HEK293T (cell line): ENCODE data around the gene NR6A1.

ENCODE experiments used
- SUZ12 ChIP-seq: fragments of 450-650 bp; IDR thresholded peaks from 2 replicates; pipeline ENCODE4 v1.6.1; 2016; ENCODE audit warnings: mild to moderate bottlenecking
- TF ChIP-seq, protein P1 (sequence below): fragments of 450-650 bp; IDR thresholded peaks from 2 replicates; pipeline ENCODE4 v1.6.1; 2016

DNA sequence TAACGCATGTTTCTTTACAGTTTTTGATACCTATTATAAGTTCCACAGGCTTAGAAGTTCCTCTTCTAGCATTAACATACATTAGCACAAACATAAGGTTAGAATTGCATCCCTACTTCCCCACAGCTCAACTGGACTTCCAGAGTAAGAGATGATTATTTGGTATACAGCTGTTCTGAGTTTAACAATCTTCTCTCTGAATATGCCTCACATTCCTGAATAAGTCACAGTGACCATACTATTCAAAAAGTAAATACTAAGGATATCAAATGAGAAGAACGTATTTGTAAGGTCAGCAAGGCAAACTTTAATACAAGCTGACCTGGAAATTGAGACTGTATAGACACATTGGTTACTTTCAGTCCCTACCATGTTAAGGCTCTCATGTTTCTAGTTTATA lies 21.3 kb downstream of the NR6A1 start:
- no peak for TF ChIP-seq SUZ12
- TF ChIP-seq, protein P1, sequence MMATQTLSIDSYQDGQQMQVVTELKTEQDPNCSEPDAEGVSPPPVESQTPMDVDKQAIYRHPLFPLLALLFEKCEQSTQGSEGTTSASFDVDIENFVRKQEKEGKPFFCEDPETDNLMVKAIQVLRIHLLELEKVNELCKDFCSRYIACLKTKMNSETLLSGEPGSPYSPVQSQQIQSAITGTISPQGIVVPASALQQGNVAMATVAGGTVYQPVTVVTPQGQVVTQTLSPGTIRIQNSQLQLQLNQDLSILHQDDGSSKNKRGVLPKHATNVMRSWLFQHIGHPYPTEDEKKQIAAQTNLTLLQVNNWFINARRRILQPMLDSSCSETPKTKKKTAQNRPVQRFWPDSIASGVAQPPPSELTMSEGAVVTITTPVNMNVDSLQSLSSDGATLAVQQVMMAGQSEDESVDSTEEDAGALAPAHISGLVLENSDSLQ: no peak
